CD4-positive, alpha-beta memory T cell (primary cell): ENCODE measurements around the gene COX20. TPM values are rescaled to one million over a fixed set of nuclear protein-coding genes. Genes with fewer than 3 reads are reported as not detected.

ENCODE experiments used
- CTCF ChIA-PET: fragments of 350-600 bp; sonication (Branson Sonifier 250); formaldehyde crosslinking; loops from one replicate; lab custom pipeline; 2021; ENCODE audit warnings: inconsistent platforms; ENCODE audit not compliant: partially characterized antibody; lab: Charles Lee
- POLR2A ChIA-PET: fragments of 350-600 bp; sonication (Branson Sonifier 250); formaldehyde crosslinking; loops from one replicate; lab custom pipeline; 2021; ENCODE audit not compliant: partially characterized antibody; lab: Charles Lee
- DNase-seq, 5 donors: peaks; one replicate each; pipeline versions ENCODE4 v3.0.0 to v3.0.0-alpha.2; 2020 to 2022; ENCODE audit warnings: mixed read lengths in 1 of 5
- H3K27ac ChIP-seq: one replicate; pipeline ENCODE4 v1.7.0; 2013; ENCODE audit warnings: low read depth, low read length
- H3K27me3 ChIP-seq: 2 replicates; pipeline ENCODE4 v1.7.0; 2013; ENCODE audit warnings: mild to moderate bottlenecking, low read length, moderate library complexity; ENCODE audit not compliant: insufficient read depth
- H3K36me3 ChIP-seq: 2 replicates; pipeline ENCODE4 v1.7.0; 2013; ENCODE audit warnings: mild to moderate bottlenecking, low read length, moderate library complexity; ENCODE audit not compliant: insufficient read depth
- H3K4me1 ChIP-seq: 2 replicates; pipeline ENCODE4 v1.7.0; 2013; ENCODE audit warnings: mild to moderate bottlenecking, low read length, moderate library complexity; ENCODE audit not compliant: insufficient read depth
- H3K4me3 ChIP-seq, 2 donors: one replicate each; pipeline ENCODE4 v1.7.0; 2013; ENCODE audit warnings: low read length in 2 of 2, mild to moderate bottlenecking in 1 of 2
- H3K9me3 ChIP-seq, 2 donors: one replicate each; pipeline ENCODE4 v1.7.0; 2013; ENCODE audit warnings: low read length in 2 of 2, control low read depth in 1 of 2; ENCODE audit not compliant: control insufficient read depth in 1 of 2
- H3K27ac Mint-ChIP-seq, 7 donors: one replicate each; pipeline ENCODE4 v1.8.0; 2020 to 2021; ENCODE audit warnings: mixed read lengths in 7 of 7, mild to moderate bottlenecking in 6 of 7, inconsistent platforms in 3 of 7, moderate library complexity in 3 of 7
- H3K27me3 Mint-ChIP-seq, 2 donors: one replicate each; pipeline ENCODE4 v1.8.0; 2020 to 2021; ENCODE audit warnings: mixed read lengths in 2 of 2
- H3K36me3 Mint-ChIP-seq, 2 donors: one replicate each; pipeline ENCODE4 v1.8.0; 2020 to 2021; ENCODE audit warnings: mixed read lengths in 2 of 2, inconsistent platforms in 1 of 2, mild to moderate bottlenecking in 1 of 2
- H3K4me1 Mint-ChIP-seq, 4 donors: one replicate each; pipeline ENCODE4 v1.8.0; 2020 to 2021; ENCODE audit warnings: mixed read lengths in 4 of 4, mild to moderate bottlenecking in 1 of 4
- H3K4me3 Mint-ChIP-seq, 8 donors: one replicate each; pipeline ENCODE4 v1.8.0; 2020 to 2021; ENCODE audit warnings: mixed read lengths in 8 of 8, mild to moderate bottlenecking in 7 of 8, moderate library complexity in 6 of 8, inconsistent platforms in 3 of 8
- H3K9me3 Mint-ChIP-seq, 8 donors: one replicate each; pipeline ENCODE4 v1.8.0; 2020 to 2021; ENCODE audit warnings: mixed read lengths in 8 of 8, mild to moderate bottlenecking in 5 of 8, inconsistent platforms in 3 of 8, moderate library complexity in 1 of 8
- intact Hi-C: fragments of 100-400 bp; cut with micrococcal nuclease; formaldehyde crosslinking; loops from one replicate; pipeline ENCODE4 v1.15.1; 2023
- polyA plus RNA-seq, 2 donors: library from polyadenylated mRNA; unstranded; fragments of 300-500 nt; fragmentation: Illumina TruSeq; gene quantifications; one replicate each; pipeline ENCODE4 v1.2.3, GENCODE V29; 2021
- total RNA-seq, 2 experiments: library from RNA; stranded (reverse); gene quantifications; one replicate each; pipeline ENCODE4 v1.2.3, GENCODE V29; 2021

The COX20 gene
- total and polyA plus RNA-seq, 4 experiments from 2014 or later = 31.3 to 65.7 (median 37.8) TPM

DNA sequence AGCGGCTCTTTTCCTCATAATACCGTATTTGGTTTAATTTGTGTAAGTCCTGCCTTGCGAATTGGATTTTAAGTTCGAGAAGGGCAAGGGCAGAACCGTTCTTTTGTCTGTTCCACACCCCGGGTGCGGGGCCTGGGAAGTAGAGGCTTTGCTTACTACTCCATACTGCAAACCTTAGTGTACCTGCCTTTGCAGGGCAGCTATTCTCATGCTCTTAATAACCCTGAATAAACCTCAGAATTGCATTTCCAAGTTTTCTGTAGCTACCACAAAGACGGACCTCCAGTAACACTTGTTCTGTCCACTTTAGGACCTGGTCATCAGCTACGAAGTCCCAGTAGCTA, 29.5 kb downstream of the COX20 start:
- Histone ChIP-seq H3K9me3 (no peaks in the 10 kb centered on the region), H3K4me1 (peaks cover 33% of the 10 kb centered on the region), H3K27ac (peak overlapping the region; percentile 99), H3K36me3 (peaks cover 11% of the 10 kb centered on the region), H3K27me3 (no peaks in the 10 kb centered on the region), H3K4me3 (peak overlapping the region; percentile 64 to 73)
- ChIA-PET POLR2A (interaction anchor here (0.7 to 25.4 kb wide), 16 partner anchors 9 to 1610 kb away, joined by 3 to 1465 read pairs (median 10); partner anchors contain the start of genes ADSS2, CATSPERE, CEP170 and COX20), CTCF (interaction anchor here (0.8 to 6.5 kb wide), 5 partner anchors 28 to 177 kb away, joined by 3 to 97 read pairs (median 34); partner anchors contain the start of gene COX20)
- H3K4me1 Mint-ChIP-seq = peaks cover 25 to 65% (median 36%) of the 10 kb centered on the region in 4 donors
- intact Hi-C loops = loop anchor here (10.0 kb wide), 2 partner anchors 820 to 1020 kb away; no protein-coding TSS in a partner anchor
- peaks cover 0 to 6% (median 0%) of the 10 kb centered on the region in 8 donors for H3K9me3 Mint-ChIP-seq
- peak overlapping the region; percentile 86 to 97 (median 96) for H3K4me3 Mint-ChIP-seq
- peaks cover 0 to 1% of the 10 kb centered on the region in 2 donors for H3K27me3 Mint-ChIP-seq
- H3K36me3 Mint-ChIP-seq = peaks cover 23 to 40% of the 10 kb centered on the region in 2 donors
- H3K27ac Mint-ChIP-seq = peak overlapping the region; percentile 97 to 100 (median 99)
- DNase-seq = peak in 1 of 5 donors; percentile 58

DNA sequence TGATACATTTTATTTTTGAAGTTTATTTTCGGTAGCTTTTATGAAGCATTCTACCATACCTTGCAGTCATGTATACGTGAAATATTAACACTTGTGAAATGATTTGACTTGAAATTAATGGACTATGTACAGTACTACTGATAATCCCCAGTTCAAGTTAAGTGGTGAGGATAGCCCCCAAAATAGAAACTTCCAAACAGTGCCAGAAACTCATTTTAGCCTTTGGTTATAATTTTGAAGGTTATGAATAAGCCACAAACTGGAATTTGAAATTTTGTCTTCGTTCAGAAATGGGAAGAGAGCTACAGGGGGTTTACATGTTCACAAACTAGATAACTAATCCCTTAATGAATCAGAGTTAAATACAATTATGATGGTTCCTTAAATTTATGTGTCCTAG, 30.4 kb downstream of the COX20 start:
- H3K4me1 ChIP-seq = peaks cover 25% of the 10 kb centered on the region
- H3K4me3 Mint-ChIP-seq = peak overlapping the region in 4 of 8 donors; percentile 10 to 96 (median 87)
- peak overlapping the region; percentile 99 for H3K27ac ChIP-seq
- ChIA-PET CTCF (interaction anchor here (6.2 to 6.5 kb wide), 3 partner anchors 29 to 176 kb away, joined by 34 to 97 read pairs (median 40); partner anchors contain the start of gene COX20), POLR2A (interaction anchor here (1.2 to 25.4 kb wide), 7 partner anchors 8 to 818 kb away, joined by 4 to 1465 read pairs (median 34); partner anchors contain the start of genes COX20 and DESI2)
- no peaks in the 10 kb centered on the region for H3K27me3 ChIP-seq
- peak overlapping the region; percentile 97 to 100 (median 99) for H3K27ac Mint-ChIP-seq
- intact Hi-C loops = loop anchor here (10.0 kb wide), 2 partner anchors 821 to 1021 kb away; no protein-coding TSS in a partner anchor
- H3K9me3 Mint-ChIP-seq = peaks cover 0 to 6% (median 0%) of the 10 kb centered on the region in 8 donors
- H3K9me3 ChIP-seq = no peaks in the 10 kb centered on the region
- peaks cover 15 to 32% of the 10 kb centered on the region in 2 donors for H3K36me3 Mint-ChIP-seq
- H3K27me3 Mint-ChIP-seq = peaks cover 0 to 1% of the 10 kb centered on the region in 2 donors
- H3K4me3 ChIP-seq = no peak overlapping the region
- peaks cover 18 to 57% (median 28%) of the 10 kb centered on the region in 4 donors for H3K4me1 Mint-ChIP-seq
- H3K36me3 ChIP-seq = peaks cover 7% of the 10 kb centered on the region
- no peak for DNase-seq

DNA sequence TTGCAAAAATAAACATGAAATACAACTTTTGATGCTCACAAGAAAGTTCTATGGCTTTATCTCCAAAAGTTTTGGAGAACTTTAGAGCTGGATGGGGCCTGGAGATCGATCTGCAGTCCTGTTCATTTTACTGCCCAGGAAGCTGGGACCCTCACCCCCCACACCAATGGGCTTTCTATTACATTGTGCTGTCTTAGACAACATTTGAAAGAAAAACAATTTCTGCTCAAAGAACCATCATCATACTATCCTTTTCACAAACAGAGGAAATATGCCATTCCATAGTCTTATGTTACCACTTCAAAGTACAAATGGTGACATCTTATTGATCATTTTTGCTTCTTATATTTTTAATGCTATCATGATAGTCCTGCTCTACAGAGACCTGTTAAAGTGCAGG, 30.9 kb downstream of the COX20 start:
- Histone ChIP-seq H3K27ac (peak overlapping the region; percentile 19), H3K36me3 (peaks cover 5% of the 10 kb centered on the region), H3K9me3 (no peaks in the 10 kb centered on the region), H3K4me1 (peaks cover 20% of the 10 kb centered on the region), H3K27me3 (no peaks in the 10 kb centered on the region), H3K4me3 (no peak overlapping the region)
- no peak for DNase-seq
- Mint-ChIP-seq H3K4me1 (peaks cover 14 to 51% (median 23%) of the 10 kb centered on the region in 4 donors), H3K36me3 (peaks cover 10 to 27% of the 10 kb centered on the region in 2 donors), H3K27ac (peak overlapping the region; percentile 36 to 100 (median 71)), H3K4me3 (no peak overlapping the region), H3K9me3 (peaks cover 0 to 6% (median 0%) of the 10 kb centered on the region in 8 donors), H3K27me3 (peaks cover 0 to 1% of the 10 kb centered on the region in 2 donors)
- POLR2A ChIA-PET = interaction anchor here (9.8 to 25.4 kb wide), 2 partner anchors 22 to 105 kb away, joined by 356 to 1465 read pairs; partner anchors contain the start of gene COX20
- CTCF ChIA-PET = interaction anchor here (6.2 to 6.5 kb wide), 2 partner anchors 30 to 65 kb away, joined by 34 to 97 read pairs; partner anchors contain the start of gene COX20
- intact Hi-C loops = loop anchor here (10.0 kb wide), 2 partner anchors 822 to 1022 kb away; no protein-coding TSS in a partner anchor

DNA sequence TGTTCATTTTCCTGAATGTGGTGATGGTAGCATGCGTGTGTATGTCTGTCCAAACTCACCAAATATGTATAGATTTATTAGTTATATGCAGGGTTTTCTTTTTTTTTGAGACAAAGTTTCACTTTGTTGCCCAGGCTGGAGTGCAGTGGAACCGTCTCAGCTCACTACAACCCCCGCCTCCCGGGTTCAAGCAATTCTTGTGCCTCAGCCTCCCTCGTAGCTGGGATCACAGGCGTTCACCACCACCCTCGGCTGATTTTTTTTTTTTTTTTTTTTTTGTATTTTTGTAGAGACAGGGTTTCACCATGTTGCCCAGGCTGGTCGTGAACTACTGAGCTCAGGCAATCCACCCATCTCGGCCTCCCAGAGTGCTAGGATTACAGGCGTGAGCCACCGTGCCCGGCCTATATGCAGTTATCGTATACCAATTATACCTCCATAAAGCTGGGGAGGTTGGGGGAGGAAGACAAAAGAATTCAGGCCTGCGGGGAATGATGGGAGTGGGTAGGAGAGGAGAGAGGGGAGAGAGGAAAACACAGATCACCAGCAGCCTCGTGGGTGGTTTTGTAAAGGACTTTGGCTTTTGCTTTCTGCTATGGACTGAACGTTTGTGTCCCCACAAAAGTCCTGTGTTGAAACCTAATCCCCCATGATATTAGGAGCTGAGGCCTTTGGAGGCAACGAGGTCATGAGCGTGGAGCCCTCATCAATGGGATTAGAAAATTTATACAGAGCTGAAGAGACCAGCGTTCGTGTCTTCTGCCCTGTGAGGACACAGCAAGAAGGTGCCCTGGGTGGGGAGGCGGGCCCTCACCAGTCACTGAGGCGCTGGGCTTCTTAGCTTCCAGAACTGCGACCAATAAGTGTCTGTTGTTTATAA, 33.3 kb downstream of the COX20 start:
- intact Hi-C loops = loop anchor here (10.0 kb wide), 2 partner anchors 824 to 1024 kb away; no protein-coding TSS in a partner anchor
- no peak for DNase-seq
- no peak overlapping the region for H3K4me3 ChIP-seq
- H3K9me3 Mint-ChIP-seq = peaks cover 0 to 3% (median 0%) of the 10 kb centered on the region in 8 donors
- H3K4me1 ChIP-seq = peaks cover 12% of the 10 kb centered on the region
- H3K36me3 ChIP-seq = no peaks in the 10 kb centered on the region
- H3K27me3 ChIP-seq = no peaks in the 10 kb centered on the region
- H3K36me3 Mint-ChIP-seq = peaks cover 0 to 13% of the 10 kb centered on the region in 2 donors
- no peaks in the 10 kb centered on the region for H3K9me3 ChIP-seq
- H3K4me3 Mint-ChIP-seq = no peak overlapping the region
- peaks cover 0 to 1% of the 10 kb centered on the region in 2 donors for H3K27me3 Mint-ChIP-seq
- ChIA-PET POLR2A (interaction anchor here (1.1 to 25.4 kb wide), 3 partner anchors 10 to 102 kb away, joined by 3 to 1465 read pairs (median 3); partner anchors contain the start of gene COX20), CTCF (interaction anchor here (0.9 to 1.4 kb wide), 3 partner anchors 12 to 100 kb away, joined by 3 to 4 read pairs (median 3); a partner anchor contains a TSS)
- H3K4me1 Mint-ChIP-seq = peaks cover 8 to 32% (median 15%) of the 10 kb centered on the region in 4 donors
- H3K27ac Mint-ChIP-seq = no peak overlapping the region
- H3K27ac ChIP-seq = no peak overlapping the region

DNA sequence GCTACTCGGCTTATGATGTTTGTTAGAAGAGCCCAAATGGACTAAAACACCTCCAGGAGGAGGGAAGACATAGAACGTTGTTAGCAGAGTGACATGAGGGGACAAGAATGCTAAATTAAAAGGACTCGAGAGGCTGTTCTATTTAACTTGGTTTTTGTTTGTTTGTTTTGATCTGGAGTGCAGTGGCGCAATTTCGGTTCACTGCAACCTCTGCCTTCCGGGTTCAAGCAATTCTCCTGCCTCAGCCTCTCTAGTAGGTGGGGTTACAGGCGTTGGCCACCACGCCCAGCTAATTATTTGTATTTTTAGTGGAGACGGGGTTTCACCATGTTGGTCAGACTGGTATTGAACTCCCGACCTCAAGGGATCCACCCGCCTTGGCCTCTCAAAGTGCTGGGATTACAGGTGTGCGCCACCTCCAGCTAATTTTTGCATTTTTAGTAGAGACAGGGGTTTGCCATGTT, 33.9 kb downstream of the COX20 start:
- peaks cover 8 to 25% (median 15%) of the 10 kb centered on the region in 4 donors for H3K4me1 Mint-ChIP-seq
- intact Hi-C loops = loop anchor here (10.0 kb wide), 2 partner anchors 825 to 1025 kb away; no protein-coding TSS in a partner anchor
- ChIA-PET CTCF (interaction anchor here (0.9 to 1.4 kb wide), 3 partner anchors 13 to 99 kb away, joined by 3 to 4 read pairs (median 3); a partner anchor contains a TSS), POLR2A (interaction anchor here (1.0 to 1.1 kb wide), 2 partner anchors 34 to 101 kb away, joined by 3 read pairs; no protein-coding TSS in a partner anchor)
- Histone ChIP-seq H3K36me3 (no peaks in the 10 kb centered on the region), H3K27me3 (no peaks in the 10 kb centered on the region), H3K4me3 (no peak overlapping the region), H3K9me3 (no peaks in the 10 kb centered on the region), H3K4me1 (peaks cover 12% of the 10 kb centered on the region), H3K27ac (no peak overlapping the region)
- DNase-seq = no peak
- H3K36me3 Mint-ChIP-seq = peaks cover 0 to 6% of the 10 kb centered on the region in 2 donors
- no peak overlapping the region for H3K4me3 Mint-ChIP-seq
- H3K9me3 Mint-ChIP-seq = no peaks in the 10 kb centered on the region
- no peaks in the 10 kb centered on the region for H3K27me3 Mint-ChIP-seq
- no peak overlapping the region for H3K27ac Mint-ChIP-seq

DNA sequence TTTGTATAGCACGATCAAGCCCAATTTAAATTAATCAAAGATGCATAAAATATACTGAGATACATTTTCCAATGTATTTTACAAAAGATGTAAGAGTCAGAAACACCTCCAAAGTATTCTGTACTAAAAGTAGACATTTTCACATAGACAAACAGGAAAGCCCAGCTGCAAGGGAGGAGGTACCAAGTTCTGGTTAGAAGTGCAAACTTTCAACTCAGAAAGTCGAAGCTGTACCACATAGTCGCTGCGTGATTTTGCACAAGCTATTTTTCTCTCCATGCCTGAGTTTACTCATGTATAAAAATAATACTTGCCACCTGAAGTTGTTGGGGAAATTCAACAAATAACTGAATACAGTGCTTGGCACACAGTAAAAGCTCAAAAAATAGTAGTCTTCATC, 34.5 kb downstream of the COX20 start:
- ChIA-PET POLR2A (interaction anchor here (1.0 to 1.1 kb wide), 2 partner anchors 35 to 101 kb away, joined by 3 read pairs; no protein-coding TSS in a partner anchor), CTCF (interaction anchor here (1.4 kb wide), 1 partner anchor 13 kb away, joined by 4 read pairs; no protein-coding TSS in a partner anchor)
- intact Hi-C loops = loop anchor here (10.0 kb wide), 2 partner anchors 825 to 1025 kb away; no protein-coding TSS in a partner anchor
- Mint-ChIP-seq H3K4me3 (no peak overlapping the region), H3K4me1 (peaks cover 8 to 20% (median 14%) of the 10 kb centered on the region in 4 donors), H3K27me3 (no peaks in the 10 kb centered on the region), H3K36me3 (peaks cover 0 to under 1% of the 10 kb centered on the region in 2 donors), H3K27ac (no peak overlapping the region), H3K9me3 (no peaks in the 10 kb centered on the region)
- Histone ChIP-seq H3K27ac (no peak overlapping the region), H3K9me3 (no peaks in the 10 kb centered on the region), H3K27me3 (no peaks in the 10 kb centered on the region), H3K4me3 (no peak overlapping the region), H3K4me1 (peaks cover 11% of the 10 kb centered on the region), H3K36me3 (no peaks in the 10 kb centered on the region)
- DNase-seq = no peak
